ENCODE data around the gene NME8. TPM values are rescaled to one million over a fixed set of nuclear protein-coding genes. Genes with fewer than 3 reads are reported as not detected.

Gene NME8
- total and polyA plus RNA-seq, 2 donors (not counting 3 experiments of a cell fraction or from before 2014, with no cell fraction given), result not detected

DNA sequence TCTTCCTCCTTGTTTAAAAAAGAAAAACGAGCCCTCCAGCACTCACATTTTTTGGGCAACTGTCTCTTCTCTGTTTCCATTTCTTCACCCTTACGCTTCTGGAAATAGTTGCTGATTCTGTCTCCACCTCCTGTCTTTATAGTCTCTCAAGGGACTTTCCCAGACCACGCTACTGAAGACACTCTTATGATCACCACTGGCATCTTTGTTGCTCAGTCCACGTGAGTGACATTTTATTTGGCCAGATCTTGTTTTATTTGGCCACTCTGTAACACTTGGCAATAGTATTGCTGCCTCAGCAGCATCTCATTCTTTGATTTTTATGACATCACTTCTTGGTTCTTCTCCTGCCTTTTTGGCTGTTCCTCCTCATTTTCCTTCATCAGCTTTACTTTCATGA is 21.6 kb upstream of the NME8 start:
- intact Hi-C loops (cut with micrococcal nuclease), result no loop called here
- BruUV-seq (replicated peaks), result no TSS peak
- no peak for DNase-seq (ENCODE audit: low read depth, low spot score)
- H3K4me3 ChIP-seq (replicated peaks in 1 of 3; ENCODE audit: insufficient read depth in 1 of 3, low read depth in 1 of 3, low read length in 3 of 3), result no peak overlapping the region
- H3K9me3 ChIP-seq (replicated peaks; ENCODE audit: control insufficient read depth, insufficient read depth, low read length), result no peaks in the 10 kb centered on the region
- CTCF ChIA-PET, result no interaction called here
- no peak for FAIRE-seq
- H3K27ac ChIP-seq (ENCODE audit: insufficient read depth, low read depth, low read length), result no peak overlapping the region
- H3K4me1 ChIP-seq (ENCODE audit: control insufficient read depth, extremely low read depth, insufficient read depth, low read length), result no peaks in the 10 kb centered on the region
- no peaks in the 10 kb centered on the region for H3K36me3 ChIP-seq (ENCODE audit: control insufficient read depth in 2 of 2, extremely low read depth in 1 of 2, insufficient read depth in 2 of 2, low read length in 2 of 2)
- H3K4me2 ChIP-seq (ENCODE audit: insufficient read depth, low read length), result no peak overlapping the region
- peaks cover 0 to 4% of the 10 kb centered on the region in 2 experiments for H3K27me3 ChIP-seq (ENCODE audit: control insufficient read depth in 2 of 2, insufficient read depth in 2 of 2, low read length in 2 of 2)
- no peak for TF ChIP-seq GATA2 (IDR thresholded peaks at IDR 0.05; ENCODE audit: insufficient read depth, insufficient read length, low read depth, low read length)
- no peak for TF ChIP-seq POLR2AphosphoS5 (IDR thresholded peaks at IDR 0.05; ENCODE audit: insufficient read depth, low read depth, low read length)
- TF ChIP-seq EZH2 (IDR thresholded peaks at IDR 0.05; ENCODE audit: borderline replicate concordance, low read depth, low read length, severe bottlenecking), result no peak
- TF ChIP-seq MYC (IDR thresholded peaks at IDR 0.05; ENCODE audit: low read depth, low read length), result no peak
- no peak for TF ChIP-seq JUN (IDR thresholded peaks at IDR 0.05; ENCODE audit: borderline replicate concordance, insufficient read depth, insufficient read length, low read depth)
- TF ChIP-seq, protein P1, sequence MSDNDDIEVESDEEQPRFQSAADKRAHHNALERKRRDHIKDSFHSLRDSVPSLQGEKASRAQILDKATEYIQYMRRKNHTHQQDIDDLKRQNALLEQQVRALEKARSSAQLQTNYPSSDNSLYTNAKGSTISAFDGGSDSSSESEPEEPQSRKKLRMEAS (IDR thresholded peaks at IDR 0.05; ENCODE audit: insufficient read depth, insufficient read length), result no peak
- H4K20me1 ChIP-seq (replicated peaks; ENCODE audit: control insufficient read depth, extremely low read depth, insufficient read depth, low read length), result no peaks in the 10 kb centered on the region
- H3K79me2 ChIP-seq (ENCODE audit: control insufficient read depth, insufficient read depth, low read length), result no peaks in the 10 kb centered on the region
- dilution Hi-C loops (cut with MboI; ENCODE audit: extremely low pct_ligation_motif_present, low sequenced_read_pairs), result no loop called here
- no peak overlapping the region for H2AFZ ChIP-seq (ENCODE audit: low read depth, low read length)
- POLR2A ChIA-PET, result no interaction called here
- H3K9ac ChIP-seq (replicated peaks; ENCODE audit: extremely low read depth, insufficient read depth, low read length), result no peak overlapping the region
- H3K9me1 ChIP-seq (replicated peaks; ENCODE audit: control insufficient read depth, extremely low read depth, insufficient read depth, low read length), result no peaks in the 10 kb centered on the region

DNA sequence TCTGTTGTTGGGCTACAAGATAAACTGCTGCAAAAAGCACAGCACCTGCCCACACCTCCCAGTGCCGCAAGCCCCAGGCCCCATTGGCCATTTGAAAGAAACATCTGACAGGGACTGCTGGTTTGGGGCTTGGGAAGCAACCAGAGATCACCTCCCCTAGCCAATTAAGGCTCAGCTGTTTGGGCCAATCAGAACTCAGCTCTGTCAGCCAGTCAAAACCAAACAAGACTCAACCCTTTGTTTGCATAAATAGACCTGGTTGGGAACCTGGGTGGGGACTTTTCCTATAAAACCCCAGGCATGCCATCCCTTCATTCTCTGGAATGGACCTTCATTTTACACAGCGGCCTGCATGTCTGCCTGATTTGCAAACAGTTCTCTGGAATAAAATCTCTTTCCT is 17.2 kb upstream of the NME8 start:
- Histone ChIP-seq H3K4me3 (replicated peaks in 1 of 3; ENCODE audit: insufficient read depth in 1 of 3, low read depth in 1 of 3, low read length in 3 of 3) (no peak overlapping the region), H3K36me3 (ENCODE audit: control insufficient read depth in 2 of 2, extremely low read depth in 1 of 2, insufficient read depth in 2 of 2, low read length in 2 of 2) (no peaks in the 10 kb centered on the region), H3K9me1 (replicated peaks; ENCODE audit: control insufficient read depth, extremely low read depth, insufficient read depth, low read length) (no peaks in the 10 kb centered on the region), H3K27me3 (ENCODE audit: control insufficient read depth in 2 of 2, insufficient read depth in 2 of 2, low read length in 2 of 2) (peaks cover 0 to 4% of the 10 kb centered on the region in 2 experiments), H3K9me3 (replicated peaks; ENCODE audit: control insufficient read depth, insufficient read depth, low read length) (no peaks in the 10 kb centered on the region), H3K79me2 (ENCODE audit: control insufficient read depth, insufficient read depth, low read length) (no peaks in the 10 kb centered on the region), H3K4me2 (ENCODE audit: insufficient read depth, low read length) (no peak overlapping the region), H2AFZ (ENCODE audit: low read depth, low read length) (no peak overlapping the region), H3K4me1 (ENCODE audit: control insufficient read depth, extremely low read depth, insufficient read depth, low read length) (no peaks in the 10 kb centered on the region), H4K20me1 (replicated peaks; ENCODE audit: control insufficient read depth, extremely low read depth, insufficient read depth, low read length) (no peaks in the 10 kb centered on the region), H3K9ac (replicated peaks; ENCODE audit: extremely low read depth, insufficient read depth, low read length) (no peak overlapping the region), H3K27ac (ENCODE audit: insufficient read depth, low read depth, low read length) (no peak overlapping the region)
- ChIA-PET CTCF (interaction anchor here (1.1 to 2.1 kb wide), 6 partner anchors 11 to 864 kb away, joined by 3 to 20 read pairs (median 4); no protein-coding TSS in a partner anchor), POLR2A (no interaction called here)
- TF ChIP-seq, protein P2, sequence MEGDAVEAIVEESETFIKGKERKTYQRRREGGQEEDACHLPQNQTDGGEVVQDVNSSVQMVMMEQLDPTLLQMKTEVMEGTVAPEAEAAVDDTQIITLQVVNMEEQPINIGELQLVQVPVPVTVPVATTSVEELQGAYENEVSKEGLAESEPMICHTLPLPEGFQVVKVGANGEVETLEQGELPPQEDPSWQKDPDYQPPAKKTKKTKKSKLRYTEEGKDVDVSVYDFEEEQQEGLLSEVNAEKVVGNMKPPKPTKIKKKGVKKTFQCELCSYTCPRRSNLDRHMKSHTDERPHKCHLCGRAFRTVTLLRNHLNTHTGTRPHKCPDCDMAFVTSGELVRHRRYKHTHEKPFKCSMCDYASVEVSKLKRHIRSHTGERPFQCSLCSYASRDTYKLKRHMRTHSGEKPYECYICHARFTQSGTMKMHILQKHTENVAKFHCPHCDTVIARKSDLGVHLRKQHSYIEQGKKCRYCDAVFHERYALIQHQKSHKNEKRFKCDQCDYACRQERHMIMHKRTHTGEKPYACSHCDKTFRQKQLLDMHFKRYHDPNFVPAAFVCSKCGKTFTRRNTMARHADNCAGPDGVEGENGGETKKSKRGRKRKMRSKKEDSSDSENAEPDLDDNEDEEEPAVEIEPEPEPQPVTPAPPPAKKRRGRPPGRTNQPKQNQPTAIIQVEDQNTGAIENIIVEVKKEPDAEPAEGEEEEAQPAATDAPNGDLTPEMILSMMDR (IDR thresholded peaks at IDR 0.05; ENCODE audit: extremely low read depth in 1 of 2, insufficient read depth in 1 of 2, low read depth in 1 of 2, low read length in 2 of 2), result no peak
- TF ChIP-seq POLR2A (IDR thresholded peaks at IDR 0.05; ENCODE audit: low read depth, low read length), result no peak
- no TSS peak for BruUV-seq (replicated peaks)
- no peak for FAIRE-seq
- dilution Hi-C loops (cut with MboI; ENCODE audit: extremely low pct_ligation_motif_present, low sequenced_read_pairs) (no loop called here), intact Hi-C loops (cut with micrococcal nuclease) (loop anchor here (5.0 to 10.0 kb wide), 2 partner anchors 326 to 549 kb away; no protein-coding TSS in a partner anchor)
- DNase-seq (ENCODE audit: low read depth, low spot score), result no peak

Measured in endothelial cell of umbilical vein (primary cell).